Metanephros (tissue), 1 donor: ENCODE measurements around the gene P3H4. TPM values are rescaled to one million over a fixed set of nuclear protein-coding genes. Genes with fewer than 3 reads are reported as not detected.

Source experiments
- total RNA-seq: library from RNA; depleted of rRNA; stranded (reverse); fragments of >200 nt; gene quantifications from one replicate; pipeline ENCODE4 v1.2.3, GENCODE V29; 2014

P3H4 gene
- 37.2 TPM for total RNA-seq

GRCh38 chr17:41811549-41812380 lies at the start of gene P3H4:
Gene P3H4, minus strand, starts transcription at chr17:41811949. Its CDS starts 34 bp downstream, at chr17:41811915.

DNA sequence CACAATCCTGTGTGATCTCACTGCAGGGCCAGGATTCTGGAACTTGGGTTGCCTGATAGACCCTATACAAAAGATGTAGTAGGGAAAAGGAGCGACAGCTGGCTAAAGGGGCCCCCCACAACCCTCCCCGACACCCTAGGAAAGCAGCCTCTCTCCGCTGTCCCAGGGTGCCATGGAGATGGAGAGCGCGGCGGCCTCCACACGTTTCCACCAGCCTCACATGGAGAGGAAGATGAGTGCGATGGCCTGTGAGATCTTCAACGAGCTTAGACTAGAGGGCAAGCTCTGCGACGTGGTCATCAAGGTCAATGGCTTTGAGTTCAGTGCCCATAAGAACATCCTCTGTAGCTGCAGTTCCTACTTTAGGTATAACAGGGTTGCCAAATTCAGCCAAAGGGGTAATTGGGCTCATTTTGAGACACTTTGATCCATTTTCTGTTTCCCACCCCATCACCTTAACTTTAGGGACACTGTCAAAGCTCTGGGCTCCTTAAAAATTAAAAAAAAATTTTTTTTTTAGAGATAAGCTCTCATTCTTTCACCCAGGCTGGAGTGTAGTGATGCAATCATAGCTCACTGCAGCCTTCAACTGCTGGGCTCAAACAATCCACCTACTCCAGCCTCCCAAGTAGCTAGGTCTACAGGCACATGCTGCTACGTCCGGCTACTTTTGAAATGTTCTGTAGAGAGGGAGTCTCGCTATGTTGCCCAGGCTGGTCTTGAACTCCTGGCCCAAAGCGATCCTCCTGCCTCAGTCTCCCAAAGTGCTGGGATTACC lies 26.2 kb upstream of the P3H4 start, which contains the start of gene KLHL10:
Gene KLHL10, plus strand, starts transcription at position 65 of the 778 bp plus-strand sequence. Its CDS starts 108 bp downstream, at position 173.

DNA sequence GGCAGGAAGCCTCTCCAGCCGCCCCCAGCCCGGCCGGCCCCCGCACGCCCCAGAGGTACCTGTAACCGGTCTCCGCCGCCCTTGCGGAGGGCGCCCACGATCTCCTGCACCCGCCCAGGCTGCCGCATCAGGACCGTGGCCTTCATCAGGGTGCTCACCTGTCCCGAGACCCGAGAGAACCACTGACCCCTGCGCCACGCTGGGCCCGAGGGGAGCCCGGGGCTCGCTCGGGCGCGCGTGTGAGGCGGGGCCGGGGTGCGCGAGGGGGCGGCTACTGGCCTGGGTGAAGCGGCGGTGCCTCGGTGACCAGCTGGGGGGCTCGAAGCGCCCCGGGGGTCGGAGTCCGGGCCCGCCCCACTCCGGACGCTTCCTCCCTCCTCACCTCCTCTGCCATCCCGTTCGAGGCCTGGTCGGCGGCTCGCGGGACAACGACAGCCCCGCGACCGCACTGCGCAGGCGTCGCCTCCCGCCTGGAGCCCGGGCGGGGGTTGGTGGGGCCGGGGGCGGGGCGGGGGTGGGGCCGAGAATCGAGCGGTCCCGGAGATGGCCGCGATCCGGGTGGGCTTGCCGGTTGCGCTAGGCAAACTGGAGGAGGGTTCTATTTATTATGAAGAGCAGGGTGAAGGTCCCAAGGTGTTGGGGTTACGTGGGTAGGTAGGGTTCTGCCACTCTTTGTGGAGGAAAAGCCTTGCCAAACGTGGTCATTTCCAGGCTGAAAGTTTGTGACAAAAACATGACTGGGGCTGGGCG lies 24.2 kb upstream of the P3H4 start, which contains the start of gene NT5C3B:
Gene NT5C3B, minus strand, starts transcription at position 433 of the 750 bp plus-strand sequence. Its CDS starts 39 bp downstream, at position 394.

GRCh38 chr17:41812381-41813151 lies 817 bp upstream of the P3H4 start, which contains the start of gene FKBP10:
Gene FKBP10, plus strand, starts transcription at chr17:41813004. Its CDS starts 31 bp downstream, at chr17:41813035.

GRCh38 chr17:41786227-41787020 lies 25.3 kb downstream of the P3H4 start, which contains the start of gene JUP:
Gene JUP, minus strand, starts transcription at chr17:41786711. Its CDS starts 14,857 bp downstream, at chr17:41771854.

Other genes with a start within 250 kb of the P3H4 start
- gene KRT9, start 239.9 kb downstream of the P3H4 start, total RNA-seq: not detected
- gene KRT14, start 225.1 kb downstream of the P3H4 start, total RNA-seq: 0.29 TPM
- gene KRT16, start 199.2 kb downstream of the P3H4 start, total RNA-seq: not detected
- gene KRT17, start 187.4 kb downstream of the P3H4 start, total RNA-seq: 11.1 TPM
- 128 TPM for gene EIF1, start 123.1 kb downstream of the P3H4 start, total RNA-seq
- gene GAST, start 99.6 kb downstream of the P3H4 start, total RNA-seq: not detected
- gene HAP1, start 77.3 kb downstream of the P3H4 start, total RNA-seq: 0.64 TPM
- gene JUP, start 25.2 kb downstream of the P3H4 start, total RNA-seq: 261 TPM
- gene FKBP10, start 1.1 kb upstream of the P3H4 start, total RNA-seq: 113 TPM
- gene NT5C3B, start 24.3 kb upstream of the P3H4 start, total RNA-seq: 70.8 TPM
- 0.12 TPM for gene KLHL10, start 25.9 kb upstream of the P3H4 start, total RNA-seq
- gene KLHL11, start 53.5 kb upstream of the P3H4 start, total RNA-seq: 38.2 TPM
- 82.0 TPM for gene ACLY, start 107.0 kb upstream of the P3H4 start, total RNA-seq
- gene ODAD4, start 118.7 kb upstream of the P3H4 start, total RNA-seq: 1.9 TPM
- gene CNP, start 154.8 kb upstream of the P3H4 start, total RNA-seq: 46.5 TPM
- gene DNAJC7, start 205.5 kb upstream of the P3H4 start, total RNA-seq: 76.5 TPM
- 38.9 TPM for gene NKIRAS2, start 208.1 kb upstream of the P3H4 start, total RNA-seq
- 6.7 TPM for gene C17orf113, start 238.7 kb upstream of the P3H4 start, total RNA-seq